Forelimb muscle (tissue), 1 donor: Measurements from ENCODE around the gene CBFA2T3. TPM values are rescaled to one million over a fixed set of nuclear protein-coding genes. Genes with fewer than 3 reads are reported as not detected.

Source experiments
- DNase-seq: peaks from one replicate; pipeline ENCODE4 v3.0.0-alpha.2; 2013; ENCODE audit warnings: low read depth
- polyA plus RNA-seq: library from polyadenylated mRNA; unstranded; fragments of 120-200 nt; gene quantifications from one replicate; pipeline ENCODE4 v1.2.1, GENCODE V29; 2013; ENCODE audit not compliant: insufficient read length

Gene CBFA2T3
- polyA plus RNA-seq, 1 donor, result 18.9 TPM

- no peak for DNase-seq
These were observed 36.8 kb downstream of the CBFA2T3 start for GRCh38 chr16:88939972-88940861.

DNA sequence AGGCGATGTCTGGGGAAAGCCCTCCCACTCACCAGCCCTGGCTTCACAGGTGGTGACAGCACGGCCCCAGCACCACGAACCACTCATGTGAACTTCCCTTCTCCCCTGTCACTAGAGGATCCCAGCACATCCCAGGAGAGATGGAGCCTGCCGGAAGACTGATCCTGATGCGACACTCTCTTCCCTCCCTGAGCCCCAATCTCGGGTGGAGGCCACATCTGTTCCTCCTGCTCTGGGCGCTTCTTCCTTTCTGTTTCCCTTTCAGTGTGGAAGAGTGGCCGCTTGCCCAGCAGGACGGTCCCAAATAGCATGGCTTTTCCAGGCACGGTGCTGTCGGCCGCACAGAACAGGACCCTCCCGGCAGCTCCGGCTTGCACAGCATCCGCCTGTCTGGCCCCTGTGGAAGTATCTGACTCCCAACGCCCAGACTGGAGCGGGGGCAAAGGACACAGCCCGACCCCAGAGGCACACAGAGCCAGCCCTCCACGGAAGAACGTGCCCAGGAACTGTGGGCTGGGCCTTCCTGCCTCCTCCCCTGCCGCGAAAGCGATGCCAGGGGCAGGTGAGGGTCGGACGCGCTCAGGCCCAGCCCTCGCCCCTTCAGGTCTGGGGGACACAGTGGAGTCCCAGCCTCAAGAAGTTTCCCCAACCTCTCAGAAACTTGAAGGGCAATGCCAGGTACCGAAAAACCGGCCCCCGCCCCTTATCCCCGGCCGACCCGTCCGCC, 37.6 kb downstream of the CBFA2T3 start:
- no peak for DNase-seq

DNA sequence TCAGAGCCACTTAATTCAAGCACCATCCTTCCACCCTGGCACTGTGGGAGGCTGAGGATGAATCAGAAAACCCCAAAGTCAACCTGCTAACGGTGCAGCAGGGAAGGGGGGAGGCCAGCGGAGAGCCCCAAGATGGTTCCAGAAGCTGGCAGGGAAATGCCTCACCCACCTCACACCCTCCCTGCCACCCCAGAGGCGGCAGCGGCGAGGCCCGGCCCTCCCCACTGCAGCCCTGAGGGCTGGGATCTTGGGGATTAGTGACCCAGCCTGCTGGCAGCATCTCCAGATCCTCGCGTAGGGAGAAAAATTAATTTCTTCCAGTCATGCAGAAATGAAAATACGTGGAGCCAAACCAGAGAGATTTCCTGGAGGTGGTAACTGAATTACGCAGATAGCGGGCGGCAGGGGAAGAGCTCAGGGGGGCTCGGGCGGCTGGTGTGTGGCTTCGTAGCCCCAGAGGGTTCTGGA, 38.2 kb downstream of the CBFA2T3 start:
- no peak for DNase-seq

GRCh38 chr16:88938119-88938776, 38.8 kb downstream of the CBFA2T3 start:
- DNase-seq, result no peak

GRCh38 chr16:88937206-88937621, 39.8 kb downstream of the CBFA2T3 start:
- DNase-seq, result no peak

GRCh38 chr16:88936556-88937205, 40.3 kb downstream of the CBFA2T3 start:
- peak; percentile 84 for DNase-seq

- no peak for DNase-seq
These were observed 40.9 kb downstream of the CBFA2T3 start for GRCh38 chr16:88936008-88936555.

DNA sequence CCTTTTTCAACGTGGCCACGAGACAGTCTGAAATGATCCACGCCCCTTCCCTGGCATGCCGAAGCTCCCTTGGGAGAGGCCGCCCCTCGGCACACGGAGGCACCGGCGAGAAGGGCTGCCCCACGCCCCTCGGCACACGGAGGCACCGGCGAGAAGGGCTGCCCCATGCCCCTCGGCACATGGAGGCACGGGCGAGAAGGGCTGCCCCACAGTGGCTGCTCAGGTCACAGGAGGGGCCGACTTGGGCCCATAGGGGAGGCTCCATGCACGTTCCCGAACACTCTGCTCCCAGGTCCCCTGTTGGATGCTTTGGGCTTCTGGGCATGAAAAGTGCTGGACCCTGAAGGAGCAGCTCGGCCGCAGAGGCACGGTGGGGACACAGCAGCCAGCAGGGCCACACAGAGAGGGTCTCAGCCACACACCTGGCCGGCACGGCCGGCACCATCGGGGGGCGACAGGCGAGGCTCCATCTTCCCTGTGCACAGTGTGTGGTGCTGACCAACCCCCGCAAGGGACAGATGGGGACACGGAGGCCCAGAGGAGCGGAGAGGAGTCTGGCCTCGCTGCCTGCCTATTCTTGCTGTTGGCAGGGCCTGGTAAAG, 42.8 kb downstream of the CBFA2T3 start:
- DNase-seq, result no peak

GRCh38 chr16:88932929-88933328, 44.1 kb downstream of the CBFA2T3 start:
- no peak for DNase-seq

DNA sequence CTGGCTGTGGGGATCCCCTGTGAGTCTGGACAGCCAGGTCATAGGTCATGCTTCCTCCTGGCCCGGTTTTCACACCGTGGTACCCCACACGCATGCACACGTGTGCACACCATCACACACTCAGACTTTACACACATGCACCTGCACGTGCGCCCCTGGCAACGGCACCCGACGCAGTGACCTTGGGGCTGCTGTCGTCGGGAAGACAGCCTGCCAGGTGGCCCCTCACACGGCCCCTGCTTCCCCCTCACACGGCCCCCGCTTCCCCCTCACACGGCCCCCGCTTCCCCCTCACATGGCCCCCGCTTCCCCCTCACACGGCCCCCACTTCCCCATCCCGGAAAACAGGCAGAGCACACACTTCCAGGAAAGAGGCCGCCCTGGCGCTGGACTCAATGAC, 45.1 kb downstream of the CBFA2T3 start:
- DNase-seq, result no peak

- DNase-seq, result no peak
These were observed 45.6 kb downstream of the CBFA2T3 start for GRCh38 chr16:88931373-88931900.

- DNase-seq, result no peak
These were observed 46.3 kb downstream of the CBFA2T3 start for GRCh38 chr16:88930716-88931115.

DNA sequence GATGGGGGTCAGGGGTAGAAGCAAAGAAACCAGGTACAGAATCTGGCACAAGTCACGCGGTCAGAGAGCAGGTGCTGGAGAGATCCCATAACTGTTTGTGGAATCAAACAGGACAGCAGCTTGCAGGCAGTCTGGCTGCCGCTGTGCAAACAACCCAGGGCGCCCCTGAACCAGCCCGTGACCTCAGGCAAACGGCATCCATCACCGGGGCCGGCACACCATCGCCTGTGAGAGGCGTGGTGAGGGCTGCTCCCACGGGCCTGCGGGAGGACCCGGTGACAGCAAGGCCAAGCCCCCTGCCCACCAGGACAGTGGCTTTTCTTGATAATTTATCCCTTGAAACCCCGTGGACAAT, 47.9 kb downstream of the CBFA2T3 start:
- DNase-seq, result no peak

DNA sequence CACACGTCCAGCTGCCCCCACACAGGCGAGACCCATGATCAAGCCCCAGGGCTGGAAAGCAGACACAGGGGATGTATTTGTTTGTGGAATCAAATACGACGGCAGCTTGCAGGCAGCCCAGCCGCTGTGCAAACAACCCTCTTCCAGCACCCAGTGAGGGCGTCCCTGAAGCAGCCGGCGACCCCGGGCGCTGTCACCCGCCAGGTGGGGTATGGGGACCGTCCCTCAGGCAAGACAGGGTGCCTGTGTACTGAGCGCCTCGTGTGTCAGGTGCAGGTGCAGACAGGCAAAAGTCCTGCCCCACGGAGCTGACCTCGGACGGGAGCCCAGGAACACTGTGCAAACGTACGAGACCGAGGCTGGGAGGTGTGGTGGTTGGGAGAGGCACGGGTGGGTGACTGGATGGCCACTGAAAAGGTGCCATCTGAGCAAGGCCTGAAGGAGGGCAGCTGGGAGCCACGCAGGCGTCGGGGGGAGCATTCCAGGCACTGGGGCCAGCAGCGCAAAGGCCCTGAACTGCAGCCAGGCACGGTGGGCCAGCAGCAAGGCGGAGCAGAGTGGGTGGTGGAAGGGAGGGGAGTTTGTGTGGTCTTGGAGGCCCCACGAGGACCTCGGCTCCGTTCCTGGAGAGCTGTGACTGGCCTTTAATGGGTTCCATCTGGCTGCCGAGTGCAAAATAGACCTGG, 48.5 kb downstream of the CBFA2T3 start:
- DNase-seq, result no peak

GRCh38 chr16:88927661-88928060, 49.3 kb downstream of the CBFA2T3 start:
- DNase-seq, result no peak

- DNase-seq, result no peak
These were observed 50.0 kb downstream of the CBFA2T3 start for GRCh38 chr16:88927010-88927409.

- no peak for DNase-seq
These were observed 50.5 kb downstream of the CBFA2T3 start for GRCh38 chr16:88926374-88926990.

DNA sequence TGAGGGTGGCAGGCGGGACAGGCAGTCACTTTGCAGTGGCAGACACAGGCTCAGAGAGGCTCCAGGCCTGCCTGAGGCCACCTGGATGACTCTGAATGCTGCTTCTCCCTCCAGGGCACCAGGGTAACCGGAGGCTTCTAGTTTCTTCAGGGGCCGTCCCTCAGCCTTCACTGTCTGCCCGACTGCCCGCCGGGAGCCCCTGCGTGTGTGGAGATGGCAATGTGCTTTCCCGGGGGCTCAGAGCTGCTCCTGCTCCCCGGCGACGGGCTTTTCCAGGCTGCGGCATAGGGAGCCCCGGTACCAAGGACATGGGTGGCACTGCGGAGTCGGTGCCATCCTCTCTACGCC, 51.5 kb downstream of the CBFA2T3 start:
- DNase-seq, result no peak

- no peak for DNase-seq
These were observed 52.0 kb downstream of the CBFA2T3 start for GRCh38 chr16:88924834-88925539.
